HG02840 (cell line): ENCODE data around the gene CCL23.
"Not testable (repeated sequence)": the region's sequence is repeated elsewhere in the genome, so short reads cannot be mapped to it uniquely, and the experiment has no call there.

Experiments
- ATAC-seq: cut with Tn5 transposase; IDR thresholded peaks from one replicate; pipeline ENCODE4 v1.9.1; 2021; ENCODE audit warnings: mild to moderate bottlenecking, moderate library complexity, moderate number of reproducible peaks; ENCODE audit not compliant: unreplicated experiment, low FRiP score

CCL23 gene

DNA sequence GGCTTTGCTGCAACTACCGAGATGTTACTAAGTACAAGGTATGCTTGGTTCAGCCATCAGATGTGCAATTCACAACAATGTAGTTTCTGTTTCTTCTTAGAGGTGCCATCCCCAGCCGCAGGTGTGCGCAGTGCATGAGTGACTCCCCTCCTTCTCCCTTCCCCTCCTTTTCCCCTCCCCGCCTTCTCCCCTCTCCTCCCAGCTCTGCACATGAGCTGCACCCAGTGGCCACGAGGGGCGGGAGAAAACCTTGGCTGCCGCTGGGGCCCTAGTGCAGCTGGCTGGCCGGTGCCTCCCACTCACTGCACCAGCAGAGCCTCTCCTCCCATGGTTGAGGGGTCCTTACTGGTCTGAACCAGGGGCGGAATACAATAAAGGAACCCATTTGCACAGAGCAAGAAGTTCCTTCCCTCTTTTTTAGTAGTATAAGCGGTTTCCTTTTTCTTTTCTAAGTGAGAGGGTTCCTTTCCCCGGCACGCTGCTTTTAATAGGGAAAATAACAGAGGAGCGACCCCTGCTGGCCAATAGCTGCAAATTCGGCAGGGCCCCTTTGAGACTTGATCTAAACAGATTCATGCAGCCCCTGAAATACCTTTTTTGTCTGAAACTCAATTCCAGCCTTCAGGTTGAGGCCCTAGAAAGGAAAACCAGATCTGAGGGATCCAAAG is 8.6 kb downstream of the CCL23 start:
- no peak for ATAC-seq

DNA sequence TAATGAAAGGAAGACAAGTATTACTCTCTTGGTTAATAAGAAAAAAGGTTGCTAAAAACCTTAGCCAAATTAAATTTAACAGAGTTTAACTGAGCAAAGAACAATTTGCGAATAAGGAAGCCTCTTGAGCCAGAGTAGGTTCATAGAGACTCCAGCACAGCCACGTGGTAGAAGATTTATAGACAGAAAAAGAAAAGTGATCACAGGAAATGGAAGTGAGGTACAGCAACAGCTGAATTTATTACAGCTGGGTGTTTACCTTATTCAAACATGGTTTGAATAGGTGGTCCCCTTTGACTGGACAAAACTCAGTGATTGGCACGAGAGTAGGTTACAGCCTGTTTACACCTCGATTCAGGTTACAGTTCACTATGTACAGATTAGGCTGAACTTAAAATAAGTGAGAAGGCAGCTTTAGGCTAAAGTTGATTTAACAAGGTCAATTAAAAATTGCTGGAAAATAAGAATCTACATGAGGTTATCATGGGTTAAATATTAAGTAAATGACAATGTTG is 13.1 kb downstream of the CCL23 start:
- no peak for ATAC-seq

DNA sequence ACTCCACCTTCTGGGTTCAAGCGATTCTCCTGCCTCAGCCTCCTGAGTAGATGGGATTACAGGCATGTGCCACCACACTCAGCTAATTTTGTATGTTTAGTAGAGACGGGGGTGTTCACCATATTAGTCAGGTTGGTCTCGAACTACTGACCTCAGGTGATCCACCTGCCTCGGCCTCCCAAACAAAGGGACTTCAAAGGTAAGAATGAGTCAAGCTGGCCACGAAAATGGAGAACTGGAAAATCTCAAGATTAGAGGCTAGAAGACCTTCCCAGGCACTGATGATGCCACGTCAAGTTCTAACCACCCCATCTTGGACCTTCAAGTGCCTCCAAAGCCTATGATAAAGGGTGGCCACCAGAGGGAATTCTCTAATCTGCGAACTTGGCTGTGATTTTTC is 15.1 kb downstream of the CCL23 start:
- no peak for ATAC-seq

DNA sequence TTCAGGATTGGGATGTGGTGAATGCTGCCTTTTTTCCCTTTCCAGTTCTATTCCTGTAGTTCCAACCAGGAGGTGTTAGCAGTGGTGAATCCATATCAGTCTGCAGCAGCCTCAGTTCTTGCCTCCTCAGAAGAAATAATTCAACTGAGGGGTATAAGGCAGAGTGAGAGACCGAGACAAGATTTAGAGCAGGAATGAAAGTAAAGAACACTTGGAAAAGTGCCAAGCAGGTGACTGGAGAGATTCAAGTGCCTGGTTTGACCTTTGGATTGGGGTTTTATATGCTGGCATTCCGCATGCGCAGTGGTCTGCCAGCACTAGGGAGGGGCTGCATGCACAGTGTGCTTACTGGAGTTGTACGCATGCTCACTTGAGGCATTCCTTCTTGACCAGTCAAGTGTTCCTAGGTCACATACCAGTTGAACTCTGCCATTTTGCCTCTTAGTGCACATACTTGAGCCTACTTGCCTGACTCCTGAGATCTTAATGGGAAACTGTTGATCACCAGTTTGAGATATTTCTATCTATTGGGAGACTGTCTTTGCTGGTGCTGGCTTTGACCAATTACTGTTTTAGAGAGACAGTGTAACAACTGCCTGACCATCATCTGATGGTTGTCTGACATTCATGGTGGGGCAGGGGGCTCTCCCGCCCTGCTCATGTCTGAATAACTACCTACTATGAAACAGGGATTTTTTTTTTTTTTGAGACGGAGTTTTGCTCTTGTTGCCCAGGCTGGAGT is 15.7 kb downstream of the CCL23 start:
- no peak for ATAC-seq

DNA sequence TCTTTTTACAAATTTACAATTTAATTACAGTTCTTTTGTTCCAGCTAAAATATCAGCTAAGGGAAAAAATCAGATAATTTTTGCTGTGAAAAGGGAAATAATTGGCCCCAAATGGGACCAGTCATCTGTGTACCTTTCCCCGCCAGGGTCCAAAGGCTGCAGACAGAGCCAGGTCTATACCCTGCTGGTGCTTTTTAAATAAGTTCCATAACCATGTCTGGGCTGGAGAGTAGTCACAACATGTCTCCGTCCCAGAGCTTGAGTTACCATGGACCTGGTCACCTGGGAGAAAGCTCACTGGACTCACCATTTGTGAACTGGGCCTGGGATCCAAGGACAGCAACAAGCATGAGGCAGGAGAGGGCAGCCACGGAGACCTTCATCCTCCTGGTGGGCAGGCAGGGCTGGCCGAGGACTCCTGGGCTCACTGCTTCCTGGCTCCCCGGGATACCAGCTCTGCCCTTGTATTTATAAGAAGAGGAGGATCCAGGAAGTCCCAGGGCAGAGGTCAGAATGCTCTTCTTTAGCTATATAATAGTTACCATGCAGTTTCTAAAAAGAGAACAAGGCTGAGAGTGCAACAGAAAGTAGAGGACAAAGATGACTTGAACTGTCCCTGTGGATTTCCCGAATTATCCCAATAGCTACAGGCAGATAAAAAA is 16.5 kb downstream of the CCL23 start, which contains the start of gene CCL15:
TSS of gene CCL15 (minus strand) at position 444 of the 662 bp plus-strand sequence. CDS start at position 383, 61 bp downstream.
- no peak for ATAC-seq

DNA sequence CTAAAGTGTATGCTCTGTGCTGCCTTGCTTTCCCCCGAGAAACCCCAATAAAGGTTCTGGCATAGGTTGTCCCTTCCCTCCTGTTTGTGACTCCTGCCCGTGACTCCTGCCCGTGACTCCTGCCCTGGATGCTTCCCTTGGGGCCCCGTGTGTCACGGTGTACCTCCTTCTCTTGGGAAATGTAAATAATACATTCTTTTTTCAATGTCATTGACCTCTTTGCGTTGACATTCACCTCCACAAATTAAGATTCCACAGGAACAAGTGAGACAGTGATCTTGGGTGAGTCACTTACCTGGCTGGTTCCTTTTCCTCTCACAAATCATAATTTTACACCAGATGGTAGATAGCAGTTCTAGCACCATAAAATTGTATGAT is 17.1 kb downstream of the CCL23 start:
- ATAC-seq, result no peak

DNA sequence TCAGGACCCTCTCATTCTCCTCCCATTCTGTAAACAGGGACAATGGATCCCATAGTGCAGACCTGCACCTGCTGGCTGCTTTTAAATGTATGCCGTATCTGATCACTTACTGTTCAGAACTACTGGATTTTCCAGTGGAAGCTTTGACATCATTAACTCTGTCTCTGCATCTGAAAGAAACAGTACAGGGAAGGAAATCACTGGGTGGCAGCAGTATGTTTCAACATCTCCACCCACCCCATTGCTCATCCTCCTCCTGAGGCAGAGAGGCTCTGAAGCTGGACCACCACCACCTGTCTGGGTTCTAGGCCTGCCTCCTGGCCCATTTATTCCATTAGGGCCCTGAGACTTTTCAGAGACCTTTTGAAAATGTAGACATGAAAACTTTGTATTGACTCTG is 19.0 kb downstream of the CCL23 start:
- no peak for ATAC-seq

DNA sequence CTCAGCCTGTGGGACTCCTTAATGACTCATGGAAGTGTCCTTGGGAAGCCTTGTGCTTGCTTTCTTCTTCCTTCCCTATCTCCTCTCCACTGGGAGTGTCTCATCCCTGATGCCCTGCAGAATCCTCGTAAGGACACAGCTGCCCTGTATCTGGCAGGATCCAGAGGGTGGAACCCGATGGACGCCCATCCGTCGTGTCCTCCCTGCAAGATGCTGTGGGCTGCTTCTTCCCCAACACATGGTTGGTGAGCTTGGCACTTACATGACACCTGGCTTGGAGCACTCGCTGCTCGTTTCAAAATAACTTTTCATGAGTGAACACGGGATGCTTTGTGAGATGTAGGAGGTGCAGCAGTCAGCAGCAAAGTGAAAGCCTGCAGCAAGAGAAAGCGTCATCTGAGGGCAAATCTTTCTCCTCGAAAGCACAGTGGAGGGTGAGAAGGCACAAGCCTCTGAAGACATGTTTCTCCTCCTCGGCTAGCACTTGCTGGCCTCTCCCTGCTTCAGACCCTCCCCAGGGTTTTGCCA is 19.7 kb downstream of the CCL23 start:
- ATAC-seq, result no peak

DNA sequence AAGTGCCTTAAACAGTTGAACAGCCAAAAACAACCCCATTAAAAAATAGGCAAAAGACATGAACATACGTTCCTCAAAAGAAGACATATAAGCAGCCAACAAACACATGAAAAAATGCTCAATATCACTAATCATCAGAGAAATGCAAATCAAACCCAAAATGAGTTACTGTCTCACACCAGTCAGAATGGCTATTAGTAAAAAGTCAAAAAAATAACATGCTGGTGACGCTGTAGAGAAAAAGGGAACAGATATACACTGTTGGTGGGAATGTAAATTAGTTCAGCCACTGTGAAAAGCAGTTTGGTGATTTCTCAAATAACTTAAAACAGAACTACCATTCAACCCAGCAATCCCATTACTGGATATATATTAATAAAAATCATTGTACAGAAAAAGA is 22.4 kb downstream of the CCL23 start:
- ATAC-seq, result not testable (repeated sequence)

DNA sequence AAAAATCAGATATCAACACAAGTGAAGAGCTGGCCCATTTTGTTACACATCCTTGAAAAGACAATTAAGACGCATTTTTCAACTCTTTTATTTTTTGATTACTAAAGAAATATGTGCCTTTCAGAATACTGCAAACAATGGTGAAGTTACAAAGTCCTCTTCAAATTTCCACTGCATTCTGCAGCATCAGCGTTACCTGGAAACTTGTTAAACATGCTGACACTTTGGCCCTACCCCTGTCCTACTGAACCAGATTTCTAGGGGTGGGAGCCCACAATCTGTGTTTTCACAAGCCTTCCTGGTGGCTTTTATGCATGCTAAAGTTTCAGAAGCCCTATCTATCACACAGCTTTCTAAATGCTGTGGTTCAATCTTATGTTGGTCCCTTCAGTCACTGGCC is 26.7 kb downstream of the CCL23 start:
- no peak for ATAC-seq

DNA sequence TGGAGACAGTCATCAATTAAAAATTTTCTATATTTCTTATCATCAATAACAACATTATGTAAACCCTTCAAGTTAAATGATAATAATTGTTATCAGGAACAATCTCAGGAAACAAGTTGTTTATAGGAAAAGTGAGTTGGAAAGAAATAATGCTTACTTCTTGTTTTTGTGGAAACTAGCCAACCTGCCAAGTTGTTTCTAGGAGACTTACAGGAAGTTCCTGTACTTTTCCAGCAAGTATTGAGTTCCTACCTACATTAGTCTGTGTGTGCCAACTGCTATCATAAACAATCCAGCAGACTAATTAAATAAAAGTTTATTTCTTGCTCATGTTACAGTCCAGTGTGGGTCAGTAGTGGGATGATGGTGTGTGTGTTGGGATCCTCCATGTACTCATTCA is 29.6 kb downstream of the CCL23 start:
- ATAC-seq, result no peak

DNA sequence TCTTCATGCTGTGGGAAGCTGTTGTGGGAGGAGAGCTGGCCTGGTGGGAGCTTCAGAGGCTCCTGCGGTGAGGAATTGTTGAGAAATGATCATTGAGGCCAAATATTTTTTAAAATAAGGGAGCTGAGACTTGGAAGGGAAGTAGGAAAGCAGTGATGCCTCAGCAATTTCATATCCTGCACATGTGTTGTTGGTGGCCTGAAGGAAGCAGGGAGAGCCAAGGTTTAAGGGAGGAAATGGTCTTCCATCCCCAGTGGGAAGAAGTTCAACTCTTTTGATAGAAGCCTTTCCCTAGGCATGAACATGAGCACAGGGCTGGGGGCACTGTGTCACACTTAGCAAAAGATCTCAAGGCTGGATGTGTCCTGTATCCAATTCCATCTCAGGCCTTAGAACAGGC is 31.1 kb downstream of the CCL23 start, which contains the start of gene CCL14:
TSS of gene CCL14 (minus strand) at position 87 of the 400 bp plus-strand sequence. CDS start at position 7, 80 bp downstream.
- no peak for ATAC-seq

DNA sequence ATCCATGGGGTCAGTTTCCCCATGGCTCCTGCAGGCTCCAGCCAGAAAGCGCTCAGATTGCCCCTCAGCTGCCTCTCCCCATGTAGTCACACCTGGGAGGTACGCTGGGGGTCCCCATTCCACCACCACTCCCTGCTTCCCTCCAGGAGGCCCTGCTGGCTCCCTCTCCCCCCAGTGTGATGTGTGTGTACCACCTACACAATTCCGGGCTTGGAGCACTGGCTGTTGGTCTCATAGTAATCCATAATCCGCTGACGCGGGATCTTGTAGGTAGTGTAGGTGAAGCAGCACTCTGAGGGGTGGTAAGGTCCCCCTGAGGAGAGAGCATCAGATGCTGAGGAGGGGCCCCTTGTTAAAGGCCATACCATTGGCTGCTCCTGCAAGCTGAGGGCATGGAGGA is 33.6 kb downstream of the CCL23 start:
- no peak for ATAC-seq

DNA sequence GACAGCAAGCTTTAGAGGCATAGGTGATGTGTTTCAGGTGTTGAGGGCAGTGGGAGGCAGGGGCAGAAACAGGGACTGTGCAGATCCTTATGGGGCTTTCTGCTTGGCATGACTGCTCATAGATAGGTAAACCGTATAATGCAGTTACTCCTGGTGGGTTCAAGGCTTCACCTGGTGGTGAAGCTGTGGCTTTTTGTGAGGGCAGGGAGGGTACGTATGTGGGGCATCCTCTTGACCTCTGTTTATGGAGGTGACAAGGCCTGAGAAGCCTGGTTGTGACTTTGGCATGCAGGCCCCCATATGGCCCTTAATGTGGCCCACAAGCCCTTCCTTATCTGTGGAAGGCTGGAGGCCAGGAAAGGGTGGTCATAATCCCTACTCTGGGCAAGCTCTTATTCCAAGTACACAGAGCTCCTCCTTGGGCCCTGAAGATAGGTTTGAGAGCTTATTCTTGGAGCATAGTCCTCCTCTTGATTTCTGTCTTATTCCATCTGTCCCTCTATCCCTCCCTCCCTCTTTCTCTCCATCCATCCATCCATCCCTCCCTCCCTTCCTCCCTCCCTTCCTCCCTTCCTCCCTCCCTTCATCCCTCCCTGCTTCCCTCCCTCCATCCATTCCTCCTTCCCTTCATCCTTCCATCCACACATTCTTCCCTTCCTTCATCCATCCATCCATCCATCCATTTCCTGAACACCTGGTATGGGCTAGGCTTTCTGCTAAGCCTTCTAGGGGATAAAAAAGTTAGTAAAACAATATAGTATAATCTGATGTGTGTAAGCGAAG is 35.2 kb downstream of the CCL23 start:
- ATAC-seq, result no peak

DNA sequence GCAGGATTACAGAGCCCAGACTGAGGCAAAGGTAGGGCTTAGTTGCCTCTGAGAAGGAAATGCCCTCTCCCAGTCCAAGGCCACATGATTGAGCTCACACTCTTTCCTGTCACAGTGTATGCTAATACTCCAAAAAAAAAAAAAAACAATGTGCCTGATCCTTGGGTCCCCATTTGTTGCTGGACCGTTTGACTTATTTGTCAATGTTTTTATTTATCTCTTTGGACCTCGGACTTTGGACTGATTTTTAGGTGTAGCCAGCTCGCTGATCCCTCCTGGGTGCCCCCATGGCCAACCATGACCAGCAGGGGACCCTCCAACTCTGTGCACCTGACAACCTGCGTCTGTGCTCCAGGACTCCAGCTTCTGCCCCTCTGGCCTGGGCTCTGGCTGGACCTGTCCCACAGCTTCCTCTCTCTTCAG is 35.9 kb downstream of the CCL23 start:
- no peak for ATAC-seq

DNA sequence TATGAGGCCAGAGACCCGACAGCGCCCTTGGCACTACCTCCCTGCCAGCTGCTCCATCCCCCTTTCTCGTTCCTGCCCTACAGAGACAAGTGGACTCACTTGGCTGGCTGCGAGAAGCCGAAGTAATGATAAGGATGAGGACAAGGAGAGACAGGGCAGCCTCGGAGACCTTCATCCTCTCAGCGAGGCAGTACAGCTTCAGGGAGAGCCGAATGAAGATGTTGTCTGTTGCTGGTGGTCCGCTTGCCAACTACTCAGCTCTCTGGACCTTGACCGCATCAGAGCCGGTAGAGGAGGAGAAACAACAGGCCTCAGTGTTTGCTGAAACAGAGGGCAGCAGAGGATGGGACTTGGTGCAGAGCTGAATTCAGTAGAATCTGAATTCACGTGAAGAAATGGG is 36.5 kb downstream of the CCL23 start, which contains the start of gene CCL16:
TSS of gene CCL16 (minus strand) at position 252 of the 400 bp plus-strand sequence. CDS start at position 175, 77 bp downstream.
- ATAC-seq, result no peak

DNA sequence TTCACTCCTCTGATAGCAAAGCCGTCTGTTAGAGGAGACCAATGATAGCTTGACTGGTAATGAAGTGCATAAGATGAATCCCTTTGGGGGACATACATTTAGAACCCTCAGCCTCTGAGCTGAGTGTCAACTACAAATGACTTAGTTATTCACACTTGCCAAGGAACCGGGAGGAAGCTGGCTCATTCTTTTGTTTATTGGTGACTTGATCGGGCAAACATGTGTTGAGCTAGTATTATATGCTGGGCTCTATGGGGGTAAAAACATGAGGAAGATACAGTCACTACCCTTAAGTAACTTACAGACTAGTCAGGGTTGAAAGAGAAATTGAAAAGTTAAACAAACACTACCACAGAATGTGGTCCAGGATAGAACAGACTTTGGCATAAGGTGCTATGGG is 39.4 kb downstream of the CCL23 start:
- ATAC-seq, result no peak

DNA sequence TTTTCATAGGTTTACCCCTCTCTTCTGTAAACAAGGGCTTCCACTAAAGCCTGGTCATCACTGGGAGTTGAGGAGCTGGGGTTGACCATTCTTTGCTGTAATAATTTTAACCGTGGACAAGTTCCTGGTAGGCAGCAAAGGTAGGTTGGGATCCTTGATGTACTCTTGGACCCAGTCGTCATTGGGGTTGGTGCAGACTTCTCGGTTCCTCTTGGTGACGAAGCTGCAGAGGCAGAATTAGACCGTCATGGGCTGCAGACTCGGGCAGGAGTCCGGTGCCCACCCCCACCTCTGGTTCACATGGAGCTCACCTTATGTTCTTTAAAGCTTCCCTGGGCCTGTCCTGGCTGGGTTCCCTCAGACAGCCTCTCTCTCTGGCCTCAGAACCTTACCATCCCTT is 40.3 kb downstream of the CCL23 start:
- no peak for ATAC-seq

DNA sequence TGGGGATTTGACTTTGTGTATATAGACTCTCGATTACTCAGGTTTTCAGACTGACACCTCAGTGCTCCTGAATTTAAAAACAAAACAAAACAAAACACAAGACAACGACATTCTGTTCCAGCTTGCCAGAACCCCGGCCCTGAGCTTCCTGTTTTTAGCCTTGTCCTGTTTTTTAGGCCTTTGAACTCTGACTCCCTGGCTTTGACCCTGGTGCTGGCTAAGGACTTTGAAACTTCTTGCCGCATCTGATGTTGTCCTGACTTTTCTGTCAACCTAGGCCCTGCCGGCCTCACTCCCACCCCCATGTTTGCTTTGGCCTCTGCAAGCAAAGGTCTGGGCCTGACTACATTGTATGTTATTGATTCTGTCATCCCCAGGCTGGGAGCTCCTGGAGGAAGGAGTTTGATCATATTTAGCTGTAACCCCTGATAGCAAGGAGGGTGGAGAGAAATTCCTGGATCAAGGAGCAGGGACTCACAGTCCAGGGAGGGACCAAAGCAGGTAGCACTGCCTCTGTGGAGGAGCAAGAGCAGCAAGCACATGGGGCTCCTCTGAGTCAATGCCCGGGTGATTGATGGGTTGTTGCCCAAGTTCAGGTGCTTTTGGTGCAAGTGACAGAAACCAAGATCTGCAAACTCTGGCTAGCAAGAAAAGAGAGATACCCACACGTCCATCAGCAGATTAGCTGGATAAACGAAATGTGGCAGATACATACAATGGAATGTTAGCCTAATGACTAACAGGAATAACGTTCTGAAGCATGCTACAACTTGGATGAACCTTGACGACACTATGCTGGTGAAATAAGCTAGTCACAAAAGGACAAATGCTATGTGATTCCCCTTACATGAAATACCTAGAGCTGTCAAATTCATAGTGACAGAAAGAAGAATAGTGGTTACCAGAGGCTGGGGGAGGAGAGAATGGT is 44.2 kb downstream of the CCL23 start:
- ATAC-seq, result no peak
